Panc1 (cell line): ENCODE data around the gene SANBR. TPM values are rescaled to one million over a fixed set of nuclear protein-coding genes. Genes with fewer than 3 reads are reported as not detected.

Experiments used
- ATAC-seq: fragments of 200-7000 bp; cut with Tn5 transposase; 2 replicates; pipeline ENCODE4 v1.9.1; 2020; ENCODE audit warnings: mild to moderate bottlenecking, moderate library complexity
- BruUV-seq: library from RNA; stranded (reverse); fragments of 400-500 nt; replicated peaks from 2 replicates; lab custom pipeline; 2021; lab: Mats Ljungman, UMichigan
- CTCF ChIA-PET: fragments of 300-600 bp; sonication (Branson Sonifier 250); formaldehyde crosslinking; loops from one replicate; lab custom pipeline; 2022; ENCODE audit warnings: antibody characterized with exemption; lab: Charles Lee
- POLR2A ChIA-PET: fragments of 300-600 bp; sonication (Branson Sonifier 250); formaldehyde crosslinking; loops from one replicate; lab custom pipeline; 2022; ENCODE audit warnings: antibody characterized with exemption; lab: Charles Lee
- DNase-seq: peaks from one replicate; pipeline ENCODE4 v3.0.0-alpha.2; 2010; ENCODE audit warnings: low read depth, low spot score
- H3K27ac ChIP-seq: 2 replicates; pipeline ENCODE4 v1.5.1; 2011; ENCODE audit warnings: mild to moderate bottlenecking, low read length, inconsistent platforms
- H3K27me3 ChIP-seq: fragments of 200-500 bp; sonication (Bioruptor generic); 2 replicates; pipeline ENCODE4 v1.6.0; 2014; ENCODE audit warnings: low read length, inconsistent platforms; ENCODE audit not compliant: control insufficient read depth, insufficient read depth
- H3K36me3 ChIP-seq: fragments of 200-500 bp; sonication (Bioruptor generic); 2 replicates; pipeline ENCODE4 v1.5.1; 2014; ENCODE audit warnings: inconsistent platforms, mild to moderate bottlenecking, low read length, moderate library complexity; ENCODE audit not compliant: control insufficient read depth, insufficient read depth
- H3K4me1 ChIP-seq: 2 replicates; pipeline ENCODE4 v1.5.1; 2011; ENCODE audit warnings: inconsistent platforms, mild to moderate bottlenecking, low read length, moderate library complexity; ENCODE audit not compliant: control insufficient read depth, insufficient read depth
- H3K4me3 ChIP-seq, 2 experiments: 2 replicates each; pipeline ENCODE4 v1.5.1; 2011 to 2012; ENCODE audit warnings: low read depth in 2 of 2, low read length in 2 of 2, mild to moderate bottlenecking in 2 of 2, inconsistent platforms in 1 of 2, moderate library complexity in 1 of 2
- H3K9me3 ChIP-seq: fragments of 200-500 bp; sonication (Bioruptor generic); 2 replicates; pipeline ENCODE4 v1.5.1; 2014; ENCODE audit warnings: low read depth, mild to moderate bottlenecking, inconsistent platforms, low read length, moderate library complexity; ENCODE audit not compliant: control insufficient read depth, insufficient read depth
- CTCF ChIP-seq: fragments of 450-650 bp; IDR thresholded peaks from 2 replicates; pipeline ENCODE4 v1.5.1; 2017; ENCODE audit warnings: mild to moderate bottlenecking
- POLR2AphosphoS5 ChIP-seq: IDR thresholded peaks from 2 replicates; pipeline ENCODE4 v1.6.1; 2012; ENCODE audit warnings: mild to moderate bottlenecking, low read depth, low read length, moderate library complexity
- REST ChIP-seq, 2 experiments: IDR thresholded peaks; 2 replicates each; pipeline ENCODE4 v1.6.1; 2011 to 2012; ENCODE audit warnings: low read depth in 2 of 2, control low read depth in 1 of 2, low read length in 1 of 2, mild to moderate bottlenecking in 1 of 2, moderate library complexity in 1 of 2; ENCODE audit not compliant: insufficient read depth in 1 of 2
- SIN3A ChIP-seq: IDR thresholded peaks from 2 replicates; pipeline ENCODE4 v1.6.1; 2012; ENCODE audit warnings: low read depth, mild to moderate bottlenecking, low read length, moderate library complexity, borderline replicate concordance; ENCODE audit not compliant: insufficient read depth
- TCF7L2 ChIP-seq: IDR thresholded peaks from 2 replicates; pipeline ENCODE4 v1.6.1; 2011; ENCODE audit warnings: mild to moderate bottlenecking, low read depth, low read length, inconsistent platforms
- in situ Hi-C: cut with HindIII; loops from 2 replicates; pipeline ENCODE4 v1.10.0; 2016; ENCODE audit warnings: low sequenced_read_pairs, low pct_unique_long_range_greater_than_20kb
- intact Hi-C: fragments of 100-400 bp; cut with micrococcal nuclease; formaldehyde crosslinking; loops from one replicate; pipeline ENCODE4 v1.10.0; 2022; ENCODE audit not compliant: unreplicated experiment
- total RNA-seq: library from RNA; stranded (reverse); gene quantifications from one replicate; pipeline ENCODE4 v1.2.1, GENCODE V29; 2021; ENCODE audit not compliant: unreplicated experiment

SANBR gene
- total RNA-seq, 1 experiment from 2014 or later = 18.8 TPM

GRCh38 chr2:61090386-61090921, 24.8 kb downstream of the SANBR start:
- DNase-seq (no peak), ATAC-seq (no peak)
- no peak overlapping the region for H3K4me3 ChIP-seq
- no peaks in the 10 kb centered on the region for H3K27me3 ChIP-seq
- no TSS peak for BruUV-seq
- intact Hi-C loops = no loop called here
- H3K9me3 ChIP-seq = no peaks in the 10 kb centered on the region
- no peak for TF ChIP-seq REST (IDR thresholded peaks at IDR 0.05; ENCODE audit: insufficient read depth in 1 of 2, low read depth in 2 of 2, low read length in 1 of 2)
- TF ChIP-seq CTCF = no peak
- no peak for TF ChIP-seq TCF7L2
- no peak for TF ChIP-seq SIN3A
- TF ChIP-seq POLR2AphosphoS5 = no peak
- H3K4me1 ChIP-seq = no peaks in the 10 kb centered on the region
- ChIA-PET CTCF (interaction anchor here (0.6 to 0.7 kb wide), 2 partner anchors 95 to 148 kb away, joined by 3 to 5 read pairs; no protein-coding TSS in a partner anchor), POLR2A (no interaction called here)
- H3K36me3 ChIP-seq = no peaks in the 10 kb centered on the region
- in situ Hi-C loops = no loop called here
- no peak overlapping the region for H3K27ac ChIP-seq

GRCh38 chr2:61091485-61091884, 25.8 kb downstream of the SANBR start:
- TF ChIP-seq REST (IDR thresholded peaks at IDR 0.05; ENCODE audit: insufficient read depth in 1 of 2, low read depth in 2 of 2, low read length in 1 of 2) = no peak
- no peak for TF ChIP-seq CTCF
- TF ChIP-seq TCF7L2 = no peak
- no peak for TF ChIP-seq SIN3A
- TF ChIP-seq POLR2AphosphoS5 = no peak
- intact Hi-C loops (no loop called here), in situ Hi-C loops (no loop called here)
- Histone ChIP-seq H3K9me3 (no peaks in the 10 kb centered on the region), H3K4me1 (no peaks in the 10 kb centered on the region), H3K36me3 (no peaks in the 10 kb centered on the region), H3K27me3 (no peaks in the 10 kb centered on the region), H3K4me3 (no peak overlapping the region), H3K27ac (no peak overlapping the region)
- DNase-seq = no peak
- ChIA-PET POLR2A (interaction anchor here (0.6 to 0.7 kb wide), 2 partner anchors 9 to 77 kb away, joined by 6 to 8 read pairs; no protein-coding TSS in a partner anchor), CTCF (no interaction called here)
- no TSS peak for BruUV-seq
- ATAC-seq = no peak
